GM18873 (cell line): ENCODE data around the gene RGS3.

ENCODE experiments used
- ATAC-seq: cut with Tn5 transposase; IDR thresholded peaks from one replicate; pipeline ENCODE4 v1.9.1; 2021; ENCODE audit warnings: mild to moderate bottlenecking, moderate library complexity, moderate number of reproducible peaks; ENCODE audit not compliant: unreplicated experiment, low FRiP score

Gene RGS3

DNA sequence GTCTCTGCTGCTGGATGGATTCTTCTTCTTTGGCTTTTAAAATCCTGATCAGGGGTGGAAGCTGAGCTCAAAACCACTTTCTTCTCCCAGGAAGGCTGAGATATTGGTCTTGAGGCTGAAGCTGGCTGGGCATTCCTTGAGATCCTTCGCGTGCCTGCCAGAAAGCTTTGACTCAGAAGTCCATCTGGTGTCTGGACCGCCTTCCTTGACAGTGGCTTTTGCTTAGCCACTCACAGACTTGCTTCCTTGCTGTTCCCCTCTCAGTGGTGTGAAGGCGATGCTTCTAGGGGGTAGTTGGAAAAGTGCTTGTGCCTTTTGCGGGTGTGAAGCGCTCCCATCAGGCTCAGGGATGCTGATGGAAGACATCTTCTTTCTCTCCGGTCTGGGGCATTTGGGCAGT lies 45.9 kb downstream of the RGS3 start:
- no peak for ATAC-seq

DNA sequence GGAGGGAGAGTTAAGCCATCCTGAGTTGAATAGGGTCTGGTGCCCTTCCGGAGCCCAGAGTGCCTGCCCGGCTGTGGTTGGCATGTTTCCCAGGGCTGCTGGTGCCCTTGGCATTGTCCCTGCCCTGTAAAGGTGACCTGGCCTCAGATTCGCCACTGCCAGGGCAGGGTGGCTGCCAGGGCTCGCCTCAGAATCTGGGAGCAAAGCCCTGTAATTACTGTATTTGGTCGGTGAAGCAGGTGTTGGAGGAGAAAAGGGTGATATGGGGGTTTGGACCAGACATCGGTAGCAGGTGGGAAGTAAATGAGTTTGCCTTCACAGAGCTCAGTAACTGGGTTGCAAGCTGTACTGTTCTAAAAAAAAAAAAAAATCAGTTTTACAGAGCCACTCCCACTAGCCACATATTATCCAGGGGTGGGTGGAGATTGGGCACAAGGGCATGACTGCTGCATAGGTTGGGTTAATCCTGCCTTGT lies 47.6 kb downstream of the RGS3 start:
- no peak for ATAC-seq

DNA sequence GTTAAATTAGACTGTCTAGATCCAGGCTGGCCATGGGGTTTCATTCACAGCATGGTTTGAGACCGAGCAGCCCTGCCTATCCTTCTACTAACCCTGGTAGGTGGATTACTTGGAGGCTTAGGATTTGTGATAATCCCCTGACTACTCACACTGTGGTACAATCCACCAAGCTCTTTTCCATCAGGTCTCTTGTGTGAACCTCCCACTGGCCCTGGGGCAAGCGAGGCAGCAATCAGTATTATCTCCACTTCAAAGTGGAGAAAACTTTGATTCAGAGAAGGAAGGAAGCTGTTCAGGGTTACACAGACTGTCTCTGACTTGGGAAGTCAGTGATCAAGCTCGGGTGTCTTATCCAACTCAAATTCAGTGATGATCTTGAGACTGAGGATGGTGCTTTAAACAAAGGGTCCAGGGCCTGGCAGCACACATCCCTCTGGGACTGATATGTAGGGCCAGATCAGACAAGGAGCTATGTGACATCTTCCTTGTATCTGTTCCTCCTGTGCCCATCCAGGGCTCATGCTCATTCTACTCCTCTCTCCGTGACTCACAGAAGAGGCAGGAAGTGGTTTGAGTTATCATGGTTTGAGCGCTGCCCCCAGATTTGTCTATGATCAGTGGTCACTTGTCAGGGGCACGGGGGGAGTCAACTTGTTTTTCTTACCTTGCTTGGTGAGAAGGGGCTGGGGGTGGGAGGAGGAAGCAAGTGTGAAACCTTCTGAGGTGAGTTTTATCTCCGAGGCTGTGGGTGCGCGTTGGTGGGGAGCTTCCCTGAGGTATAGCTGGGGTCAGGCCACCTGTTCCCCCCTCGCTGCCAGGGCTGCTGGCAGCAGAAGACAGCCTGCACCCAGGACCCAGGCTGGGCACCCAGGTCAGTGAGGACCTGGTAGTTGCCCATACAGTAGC lies 48.6 kb downstream of the RGS3 start:
- peak; percentile 51 for ATAC-seq

DNA sequence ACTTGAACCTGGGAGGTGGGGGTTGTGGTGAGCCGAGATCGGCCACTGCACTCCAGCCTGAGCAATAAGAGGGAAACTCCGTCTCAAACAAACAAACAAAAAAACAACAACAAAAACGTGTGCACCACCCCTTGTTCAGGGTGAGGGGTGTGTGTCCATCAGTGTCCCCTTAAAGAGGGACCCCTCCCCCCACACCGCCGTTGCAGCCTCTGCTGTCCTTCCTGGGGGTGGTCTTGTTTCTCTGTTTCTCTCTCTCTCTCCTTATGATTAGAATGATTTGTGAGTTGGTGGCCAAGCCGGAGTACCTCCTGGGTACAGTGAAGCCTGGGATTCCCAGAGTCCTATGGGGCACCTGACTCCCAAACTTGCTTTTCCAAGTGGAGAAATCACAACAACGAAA lies 49.6 kb downstream of the RGS3 start:
- ATAC-seq: no peak

DNA sequence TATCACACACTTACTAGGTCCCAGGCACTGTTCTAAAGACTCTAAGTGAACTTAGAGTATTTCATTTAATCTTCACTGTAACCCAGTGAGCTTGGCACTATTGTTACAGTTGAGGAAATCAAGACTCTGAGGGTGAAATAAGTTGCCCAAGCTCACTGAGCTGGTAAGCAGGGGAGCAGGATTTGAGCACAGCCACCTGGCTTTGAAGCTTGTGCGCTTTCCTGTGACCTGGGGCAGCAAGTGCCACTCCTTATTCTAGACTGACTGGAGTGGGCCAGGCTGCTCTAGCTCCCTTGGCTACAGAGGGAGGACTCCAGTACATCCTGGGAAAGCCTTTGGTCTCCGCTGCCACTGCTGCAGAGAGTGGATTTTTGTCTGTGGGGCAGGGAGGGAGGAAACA lies 50.0 kb downstream of the RGS3 start:
- no peak for ATAC-seq

DNA sequence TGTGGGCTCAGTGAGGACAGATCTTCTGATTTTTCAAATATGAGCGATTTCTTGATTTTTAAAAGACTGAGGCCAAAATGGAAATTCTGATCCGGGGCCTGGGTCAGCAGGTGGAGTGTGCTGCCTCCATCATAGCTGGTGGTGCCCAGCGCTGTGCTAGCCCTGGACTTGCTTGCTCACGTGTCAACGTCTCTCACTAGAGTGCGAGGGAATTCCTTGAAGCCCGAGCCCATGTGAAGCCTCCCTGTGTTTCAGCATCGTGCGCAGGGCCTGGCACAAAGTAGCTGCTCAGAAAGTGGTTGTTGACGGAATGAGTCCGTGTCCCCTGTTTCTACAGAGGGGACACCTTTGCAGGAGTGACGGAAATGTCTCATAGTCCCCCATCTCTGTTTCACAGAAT lies 50.5 kb downstream of the RGS3 start:
- no peak for ATAC-seq

DNA sequence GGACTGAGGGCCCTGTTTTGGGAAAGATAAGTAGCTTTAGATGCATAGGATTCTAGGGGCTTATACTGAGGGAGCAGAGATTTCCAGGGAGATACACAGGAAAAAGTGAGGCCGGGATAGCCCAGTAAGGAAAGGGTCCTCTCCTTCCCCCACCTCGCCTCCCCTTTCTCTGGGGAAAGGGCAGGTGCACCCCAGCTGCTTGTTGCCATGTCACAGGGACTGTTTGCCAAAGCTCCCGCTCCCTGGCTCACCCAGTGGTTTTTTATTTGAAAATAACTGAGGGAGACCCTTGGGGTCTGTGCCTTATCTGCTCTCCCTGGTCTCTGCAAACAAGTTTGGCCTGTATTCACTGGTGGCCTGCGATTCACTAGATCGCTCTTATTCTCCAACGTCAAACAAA lies 51.2 kb downstream of the RGS3 start:
- no peak for ATAC-seq

DNA sequence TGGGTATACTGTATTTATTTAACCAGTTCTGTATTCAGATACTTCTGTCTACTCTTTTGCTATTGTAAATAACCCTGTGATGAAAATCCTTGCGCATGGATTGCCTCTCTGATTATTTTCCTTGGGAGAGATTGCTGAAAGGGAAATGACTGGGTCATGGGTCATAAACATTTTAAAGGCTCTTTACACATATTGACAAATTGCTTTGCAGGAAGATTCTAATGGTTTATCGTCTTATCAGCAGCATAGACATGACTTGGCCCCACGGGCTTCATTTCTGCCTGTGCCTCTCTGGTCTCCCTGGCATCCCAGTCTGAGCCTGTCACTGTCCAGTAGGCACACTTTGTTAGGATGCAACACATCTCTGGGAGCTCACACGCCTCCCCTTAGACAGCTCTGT lies 52.3 kb downstream of the RGS3 start:
- ATAC-seq: no peak

DNA sequence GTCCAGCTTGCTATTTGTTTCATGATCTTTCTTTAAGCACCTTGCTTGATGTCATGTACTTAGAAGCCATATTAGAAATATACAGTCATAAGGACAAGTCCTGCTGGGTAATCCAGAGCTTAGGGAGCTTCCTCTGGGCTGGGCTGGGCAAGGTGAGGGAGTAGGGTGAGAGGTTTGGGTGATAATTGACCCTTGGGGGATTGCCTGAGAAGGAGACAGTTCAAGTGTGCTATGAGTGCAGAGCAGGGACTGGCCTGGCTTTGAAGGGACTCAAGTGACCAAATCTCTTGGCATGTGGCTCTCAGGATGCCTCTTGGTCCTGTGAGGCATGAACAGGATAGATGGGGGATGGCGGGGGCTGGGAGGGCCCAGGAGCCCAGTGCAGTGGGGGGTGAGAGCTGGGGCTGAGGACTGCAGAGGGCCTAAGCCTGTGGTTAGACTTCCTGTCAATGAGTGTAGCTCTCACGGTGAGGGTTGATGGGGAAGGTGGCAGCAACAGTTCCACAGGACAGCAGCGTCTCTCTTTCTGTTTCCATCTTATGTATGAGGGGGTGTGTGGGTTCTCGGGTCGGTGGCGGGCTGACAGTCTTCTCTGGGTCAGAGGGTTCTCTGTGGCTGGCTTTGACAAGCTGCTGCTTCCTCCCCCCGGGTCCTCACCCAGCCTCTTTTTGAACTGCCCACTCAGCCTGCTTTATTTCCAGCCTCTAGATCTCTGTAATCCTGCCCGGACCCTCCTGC lies 53.5 kb downstream of the RGS3 start:
- peak; percentile 93 for ATAC-seq

DNA sequence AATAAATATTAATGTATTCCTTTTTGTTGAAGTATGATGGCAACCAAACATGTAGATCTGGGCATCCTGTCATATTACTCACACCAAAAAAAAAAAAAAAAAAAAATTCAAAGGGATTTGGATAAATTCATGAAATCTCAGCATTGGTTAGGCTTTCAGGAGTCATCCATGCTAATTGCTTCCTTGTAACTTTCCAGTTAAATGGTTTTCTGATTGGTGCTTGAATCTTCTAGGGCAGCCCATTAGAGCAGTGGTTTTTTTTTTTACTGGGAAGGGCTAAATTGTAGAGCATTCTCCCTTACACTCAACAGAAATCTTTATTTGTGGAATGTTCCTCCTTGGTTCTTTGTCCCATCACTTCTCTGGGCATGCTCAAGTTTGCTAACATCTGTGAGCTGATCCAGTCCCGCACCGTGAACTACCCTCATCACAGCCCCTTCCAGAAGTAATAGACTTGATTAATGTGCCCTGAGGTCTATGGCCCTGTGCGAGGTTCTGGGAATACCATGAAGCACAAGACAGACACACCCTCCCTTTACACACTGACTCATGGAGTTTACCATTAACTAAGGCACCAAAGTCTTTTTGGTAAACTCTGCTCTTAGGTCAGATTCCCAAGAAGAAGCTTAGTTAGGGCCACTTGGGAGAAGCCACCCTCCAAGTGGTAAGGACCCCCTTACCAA lies 56.0 kb downstream of the RGS3 start:
- no peak for ATAC-seq

DNA sequence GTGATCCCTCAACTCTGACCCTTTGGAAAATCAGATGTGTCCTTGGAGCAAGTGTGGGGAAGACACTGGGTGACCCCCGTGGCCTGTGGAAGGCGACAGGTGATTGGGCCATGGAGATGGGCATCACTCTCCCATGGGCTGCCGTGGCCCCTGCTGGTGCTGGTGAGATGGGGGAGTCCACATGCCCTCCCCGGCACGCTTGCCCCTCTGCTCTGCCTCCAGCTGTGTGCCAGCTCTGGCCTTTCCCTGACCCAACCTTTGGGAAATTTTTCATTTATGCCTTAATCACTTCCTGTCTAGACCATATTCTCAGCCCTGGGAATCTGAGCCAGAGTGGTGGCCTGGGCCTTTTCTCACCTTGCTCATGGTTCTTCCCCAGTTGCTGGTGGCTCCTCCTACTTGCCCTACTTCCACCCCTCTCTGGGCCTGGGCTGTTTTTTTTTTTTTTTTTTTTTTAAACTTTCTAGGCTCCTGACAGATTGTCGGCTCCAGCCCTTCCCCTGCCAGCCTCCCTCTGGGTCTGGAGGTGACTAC lies 56.6 kb downstream of the RGS3 start:
- no peak for ATAC-seq

DNA sequence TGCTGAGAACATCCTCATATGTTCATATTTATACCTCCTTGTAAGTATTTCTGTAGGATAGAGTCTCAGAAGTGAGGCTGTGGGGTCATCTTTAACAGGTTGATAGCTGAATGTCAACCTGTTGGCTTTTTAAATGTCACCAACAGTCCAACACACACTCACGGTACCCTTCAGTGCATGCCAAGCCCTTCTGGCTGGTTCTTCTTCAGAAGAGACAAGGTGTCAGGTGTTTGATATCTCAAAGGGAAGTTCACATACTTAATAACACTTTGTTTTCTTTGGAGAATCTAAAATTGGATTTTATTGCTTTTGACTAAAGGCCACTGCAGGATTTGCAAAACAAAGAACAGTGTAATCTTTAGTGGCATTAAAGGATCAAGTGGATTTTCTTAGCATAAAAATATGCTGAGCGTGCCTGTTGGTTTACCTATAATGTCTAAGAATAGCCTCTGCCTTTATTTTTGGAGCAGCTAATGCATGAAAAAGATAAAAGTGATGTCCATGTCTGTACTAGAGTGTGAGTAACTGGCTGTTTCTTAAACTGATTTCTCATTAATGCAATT lies 58.2 kb downstream of the RGS3 start:
- no peak for ATAC-seq

DNA sequence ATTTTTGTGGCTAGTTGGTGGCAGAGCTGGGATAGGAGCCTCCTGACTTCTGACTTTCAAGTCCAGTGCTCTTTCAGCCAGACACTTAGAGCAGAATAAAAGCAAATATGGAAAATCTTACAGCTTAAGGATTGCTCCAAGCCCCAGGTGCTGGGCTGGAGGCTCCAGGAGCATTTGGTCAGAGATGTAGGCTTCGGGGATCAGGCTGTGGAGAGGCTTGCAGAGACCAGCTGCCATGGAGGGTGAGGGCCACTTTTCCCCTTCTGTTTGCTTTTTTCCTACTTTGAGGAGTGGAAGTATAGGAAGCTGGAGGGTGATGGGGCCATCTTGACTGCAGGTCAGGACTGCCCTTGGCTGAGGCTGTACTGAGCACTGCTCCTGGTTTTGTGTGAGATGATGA lies 58.9 kb downstream of the RGS3 start:
- no peak for ATAC-seq

DNA sequence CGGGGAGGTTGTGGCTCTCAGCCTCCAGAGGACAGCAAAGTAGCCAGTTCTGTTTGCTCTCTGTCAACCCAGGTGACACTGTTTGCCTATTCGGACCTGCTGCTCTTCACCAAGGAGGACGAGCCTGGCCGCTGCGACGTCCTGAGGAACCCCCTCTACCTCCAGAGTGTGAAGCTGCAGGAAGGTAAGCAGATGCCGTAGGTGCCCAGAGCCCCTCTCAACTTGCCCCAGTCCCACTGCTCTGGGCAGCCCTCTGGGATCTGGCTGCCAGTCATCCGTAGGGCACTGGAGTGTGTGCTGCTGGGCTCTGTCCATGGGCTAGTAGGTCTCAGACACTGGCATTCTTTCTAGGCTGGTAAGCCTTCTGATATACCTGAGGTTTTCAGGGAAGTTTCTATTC lies 59.3 kb downstream of the RGS3 start:
- ATAC-seq: peak; percentile 1

DNA sequence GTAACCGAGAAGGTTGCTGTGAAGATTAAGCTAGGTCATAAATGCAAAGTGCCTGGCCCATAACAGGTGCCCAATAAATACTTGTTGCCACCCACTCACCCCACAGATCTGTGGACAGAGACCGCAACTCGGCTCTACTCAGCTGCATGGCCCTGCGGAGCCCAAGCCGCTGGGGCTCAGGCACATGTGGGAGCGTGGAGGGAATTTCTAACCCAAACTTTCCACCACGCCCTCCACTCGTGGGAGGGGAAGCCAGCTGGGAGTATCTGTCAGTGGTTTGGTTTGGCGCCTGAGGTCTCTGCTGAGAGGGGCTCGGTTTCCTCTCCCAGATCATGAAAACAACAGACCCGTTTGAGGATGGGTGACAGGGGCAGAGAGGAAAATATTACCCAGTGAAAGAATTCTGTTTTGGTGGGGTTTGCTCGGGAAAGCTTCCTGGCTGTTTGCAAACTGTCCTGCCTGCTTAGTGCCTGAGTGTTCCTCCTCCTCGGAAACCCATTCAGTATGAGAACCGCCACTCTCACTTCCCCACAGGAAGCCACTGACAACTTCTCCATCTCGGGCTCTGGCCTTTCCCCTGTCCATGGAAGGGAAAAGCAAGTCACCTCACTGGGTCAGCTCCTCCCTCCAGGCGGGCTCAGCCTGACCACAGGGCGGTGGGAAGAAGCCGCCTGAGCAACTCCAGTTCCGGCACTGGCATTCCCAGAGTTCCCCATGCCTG lies 60.1 kb downstream of the RGS3 start:
- ATAC-seq: peak; percentile 87

DNA sequence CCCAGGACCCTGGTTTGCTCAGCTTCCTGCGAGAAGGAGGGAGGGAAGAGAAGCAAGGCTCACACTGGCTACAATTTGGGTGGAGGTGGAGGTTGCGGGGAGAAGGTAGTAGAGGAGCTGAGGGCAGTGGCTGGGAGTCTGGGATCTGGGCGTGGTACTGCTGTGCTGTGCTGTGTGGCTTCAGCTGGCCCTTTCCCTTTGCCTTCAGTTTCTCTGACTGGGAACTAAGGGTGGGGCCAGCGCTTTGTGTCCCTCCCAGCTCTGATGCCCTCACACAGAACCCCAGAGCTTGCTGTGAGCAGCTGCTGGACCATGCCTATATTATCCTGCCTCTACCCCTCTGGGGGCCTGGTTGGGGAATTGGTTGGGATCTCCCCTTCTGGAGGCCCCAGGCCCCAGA lies 60.9 kb downstream of the RGS3 start:
- no peak for ATAC-seq

DNA sequence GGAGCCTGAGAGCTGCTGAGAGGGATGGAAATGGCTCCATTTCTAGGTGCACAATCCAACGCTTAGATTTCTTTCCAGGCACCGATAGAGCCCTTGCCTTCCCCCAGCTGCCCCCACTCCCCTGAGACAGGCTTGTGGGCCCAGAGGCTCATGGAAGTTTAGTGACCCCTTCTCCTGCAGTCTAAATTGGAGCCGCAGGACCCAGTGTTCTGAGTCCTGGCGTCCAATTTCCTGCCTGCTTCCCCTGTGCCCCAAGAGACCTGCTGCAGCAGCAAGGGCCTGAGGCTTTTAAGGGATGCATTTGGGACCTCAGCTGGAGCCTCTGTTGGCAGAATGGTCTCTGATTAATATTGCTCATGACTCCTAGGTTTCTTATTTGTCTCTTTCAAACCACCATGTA lies 61.7 kb downstream of the RGS3 start:
- no peak for ATAC-seq

DNA sequence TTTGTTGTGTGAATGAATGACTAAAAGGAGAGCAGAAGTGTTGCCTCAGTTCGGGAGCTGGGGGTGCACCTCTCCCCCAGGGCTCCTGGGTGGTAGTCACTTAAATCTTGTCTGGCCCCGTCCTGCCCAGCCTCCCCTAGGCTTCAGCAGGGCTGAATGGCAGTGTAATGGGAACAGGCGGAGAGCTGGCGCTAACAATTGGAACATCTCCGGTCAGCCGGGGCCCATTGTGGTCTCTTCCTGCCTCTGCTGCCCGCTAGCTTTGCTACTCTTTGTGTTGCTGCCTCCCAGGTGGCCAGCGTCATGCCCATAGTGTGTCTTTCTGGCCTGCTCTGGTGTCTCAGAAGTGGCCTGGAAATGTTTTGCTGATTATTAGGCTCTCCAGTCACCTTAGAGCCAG lies 62.3 kb downstream of the RGS3 start:
- no peak for ATAC-seq

DNA sequence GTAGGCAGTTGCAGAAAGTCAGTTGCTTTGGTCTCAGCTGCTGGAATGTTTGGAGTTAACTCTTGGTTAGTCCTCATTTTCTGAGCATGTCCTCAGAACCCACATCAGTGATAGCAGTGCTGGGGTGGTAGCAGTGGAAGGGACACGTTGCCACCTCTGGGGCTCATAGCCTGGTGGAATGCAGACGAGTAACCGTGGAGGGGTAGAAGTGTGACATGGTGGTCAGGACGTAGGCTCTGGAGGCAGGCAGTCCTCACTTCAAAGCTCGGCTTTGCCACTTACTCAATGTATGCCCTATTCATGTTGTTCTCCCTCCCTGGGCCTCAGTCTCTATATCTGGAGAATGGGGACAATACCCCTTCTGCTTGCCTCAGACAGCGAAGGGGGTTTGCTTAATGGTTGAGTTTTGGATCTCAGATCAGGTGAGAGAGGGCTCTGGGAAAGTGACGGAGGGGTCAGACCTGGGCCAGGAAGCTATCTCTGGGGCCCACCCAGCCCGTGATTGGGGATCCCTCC lies 62.8 kb downstream of the RGS3 start:
- no peak for ATAC-seq

DNA sequence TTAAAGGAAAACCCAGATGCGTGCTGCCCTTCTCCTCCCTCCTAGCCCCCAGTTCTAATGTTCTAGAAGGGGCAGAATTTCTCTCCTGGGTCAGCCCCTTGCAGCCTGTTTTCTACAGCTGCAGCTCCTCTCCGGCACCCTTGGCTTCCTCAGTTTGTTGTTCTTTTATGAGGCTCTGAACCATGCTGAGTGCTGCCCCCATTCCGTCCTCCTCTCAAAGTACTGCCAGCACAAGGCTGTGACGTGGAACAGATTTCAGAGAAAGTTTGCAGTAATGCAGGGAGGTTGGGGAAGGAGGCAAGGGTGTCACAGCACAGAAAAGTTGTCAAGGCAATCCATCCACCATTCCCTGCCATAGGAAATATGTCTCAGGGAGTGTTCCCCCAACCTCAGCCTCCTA lies 63.3 kb downstream of the RGS3 start:
- no peak for ATAC-seq
